ENCODE measurements around the gene DHRS2.

The DHRS2 gene

GRCh38 chr14:23601424-23601823 is 34.7 kb upstream of the DHRS2 start:
- TF ChIP-seq CTCF (IDR thresholded peaks at IDR 0.05; ENCODE audit: low read depth, low read length), result no peak
- in situ Hi-C loops (cut with HindIII; ENCODE audit: low sequenced_read_pairs), result no loop called here
- no peak overlapping the region for H3K4me3 ChIP-seq (ENCODE audit: low read depth, low read length)
- DNase-seq (ENCODE audit: low read depth, low spot score), result no peak

DNA sequence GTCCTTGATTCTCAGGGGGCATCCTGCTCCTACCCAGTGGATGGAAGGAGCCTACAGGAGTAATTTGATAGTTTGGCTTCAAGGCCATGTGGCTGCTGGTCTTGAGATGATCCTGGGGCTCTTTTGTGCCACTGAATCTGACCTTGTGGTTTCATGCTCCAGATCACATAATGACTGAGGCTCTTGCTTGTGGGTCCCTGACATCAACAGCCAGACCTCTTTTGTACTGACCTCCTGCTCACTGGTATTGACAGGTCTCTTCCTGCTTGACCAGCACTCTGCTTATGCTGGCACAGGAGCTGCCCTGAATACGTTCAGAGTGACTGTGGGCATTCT is 34.4 kb upstream of the DHRS2 start:
- in situ Hi-C loops (cut with HindIII; ENCODE audit: low sequenced_read_pairs), result no loop called here

DNA sequence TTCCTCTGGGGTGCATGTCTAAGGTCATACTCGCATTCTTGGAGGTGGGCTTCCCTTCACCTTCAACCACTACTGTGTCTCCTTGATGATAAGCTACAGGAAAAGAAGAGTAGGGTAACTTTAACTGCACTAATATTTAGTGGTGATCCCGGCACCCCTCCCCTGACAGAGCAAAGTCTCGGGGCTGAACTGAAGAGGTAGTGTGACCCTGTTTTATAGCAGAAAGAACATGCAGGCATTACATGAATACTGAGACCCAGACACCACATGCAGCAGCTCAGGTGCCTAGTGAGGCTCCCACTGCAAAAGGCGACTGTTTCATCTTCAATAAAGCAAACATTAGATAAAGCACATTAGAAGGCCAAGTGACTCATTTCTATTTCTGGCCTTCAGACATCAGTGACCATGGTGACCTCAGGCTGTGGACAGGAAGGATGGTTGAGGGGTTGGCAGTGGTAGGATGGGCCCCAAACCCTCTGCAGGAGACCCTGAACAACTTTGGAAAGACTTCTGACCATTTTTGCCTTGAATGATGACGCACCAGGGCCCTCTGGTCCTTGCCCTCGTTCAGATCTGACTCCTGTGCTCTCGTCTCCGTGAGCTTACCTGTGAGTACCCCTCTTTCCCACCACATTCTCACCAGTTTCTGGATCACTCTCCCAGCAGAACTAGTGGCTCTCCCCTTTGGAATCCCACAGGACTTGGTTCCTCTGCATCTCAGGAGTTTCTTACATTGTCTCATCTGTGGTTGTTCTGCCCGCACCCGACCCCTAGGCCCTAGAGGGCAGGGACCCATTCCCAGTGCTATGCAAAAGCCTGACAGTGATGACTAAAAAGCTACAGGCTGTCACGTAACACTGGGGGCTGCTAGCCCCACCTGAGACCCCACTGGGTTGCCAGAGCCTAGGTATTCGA is 33.7 kb upstream of the DHRS2 start:
- TF ChIP-seq CTCF (IDR thresholded peaks at IDR 0.05; ENCODE audit: low read depth, low read length), result no peak
- no peak overlapping the region for H3K4me3 ChIP-seq (ENCODE audit: low read depth, low read length)
- in situ Hi-C loops (cut with HindIII; ENCODE audit: low sequenced_read_pairs), result no loop called here
- no peak for DNase-seq (ENCODE audit: low read depth, low spot score)

More for the DNA sequence above, 34.4 kb upstream of the DHRS2 start:
- H3K4me3 ChIP-seq (ENCODE audit: low read depth, low read length), result no peak overlapping the region
- no peak for DNase-seq (ENCODE audit: low read depth, low spot score)
- no peak for TF ChIP-seq CTCF (IDR thresholded peaks at IDR 0.05; ENCODE audit: low read depth, low read length)

DNA sequence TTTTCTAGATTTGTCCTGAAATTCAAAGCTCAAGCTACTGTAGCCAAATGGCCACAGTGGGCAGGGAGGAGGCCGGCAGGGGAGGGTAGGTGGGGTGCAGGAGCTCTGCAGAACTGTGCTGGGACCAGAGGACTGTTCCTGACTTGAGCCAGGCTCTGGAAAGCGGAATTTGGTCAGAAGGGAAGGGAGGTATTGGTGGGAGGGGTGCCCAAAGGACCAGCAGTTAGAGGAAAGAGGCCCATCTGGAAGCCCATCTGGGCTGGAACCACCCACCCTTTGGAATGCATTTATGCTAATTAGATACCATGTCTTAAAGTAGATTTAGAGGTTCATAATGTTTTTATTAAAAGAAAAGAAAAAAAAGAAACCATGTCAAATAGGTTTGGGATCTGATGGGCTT is 33.1 kb upstream of the DHRS2 start:
- in situ Hi-C loops (cut with HindIII; ENCODE audit: low sequenced_read_pairs), result no loop called here
- no peak for DNase-seq (ENCODE audit: low read depth, low spot score)

DNA sequence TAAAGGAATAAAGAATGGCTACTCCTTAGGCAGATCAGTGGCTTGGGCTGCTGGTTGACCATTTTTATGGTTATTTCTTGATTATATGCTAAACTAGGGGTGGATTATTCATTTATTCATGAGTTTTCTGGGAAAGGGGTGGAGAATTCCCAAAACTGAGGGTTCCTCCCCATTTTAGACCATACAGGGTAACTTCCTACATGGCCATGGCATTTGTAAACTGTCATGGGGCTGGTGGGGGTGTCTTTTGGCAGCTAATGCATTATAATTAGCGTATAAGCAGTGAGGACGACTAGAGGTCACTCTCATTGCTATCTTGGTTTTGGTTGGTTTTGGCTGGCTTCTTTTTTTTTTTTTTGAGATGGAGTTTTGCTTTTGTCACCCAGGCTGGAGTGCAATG is 32.0 kb upstream of the DHRS2 start:
- in situ Hi-C loops (cut with HindIII; ENCODE audit: low sequenced_read_pairs), result no loop called here
- H3K4me3 ChIP-seq (ENCODE audit: low read depth, low read length), result no peak overlapping the region
- TF ChIP-seq CTCF (IDR thresholded peaks at IDR 0.05; ENCODE audit: low read depth, low read length), result no peak
- DNase-seq (ENCODE audit: low read depth, low spot score), result no peak

More for the DNA sequence above, 33.1 kb upstream of the DHRS2 start:
- TF ChIP-seq CTCF (IDR thresholded peaks at IDR 0.05; ENCODE audit: low read depth, low read length), result no peak
- no peak overlapping the region for H3K4me3 ChIP-seq (ENCODE audit: low read depth, low read length)

- in situ Hi-C loops (cut with HindIII; ENCODE audit: low sequenced_read_pairs), result no loop called here
- H3K4me3 ChIP-seq (ENCODE audit: low read depth, low read length), result no peak overlapping the region
- DNase-seq (ENCODE audit: low read depth, low spot score), result no peak
- no peak for TF ChIP-seq CTCF (IDR thresholded peaks at IDR 0.05; ENCODE audit: low read depth, low read length)
These were observed 31.4 kb upstream of the DHRS2 start for GRCh38 chr14:23604675-23605170.
